Measurements from ENCODE around the gene TRAF7.
A peak's percentile ranks its signal among the peaks of the same experiment; 100 is the strongest.

TRAF7 gene

DNA sequence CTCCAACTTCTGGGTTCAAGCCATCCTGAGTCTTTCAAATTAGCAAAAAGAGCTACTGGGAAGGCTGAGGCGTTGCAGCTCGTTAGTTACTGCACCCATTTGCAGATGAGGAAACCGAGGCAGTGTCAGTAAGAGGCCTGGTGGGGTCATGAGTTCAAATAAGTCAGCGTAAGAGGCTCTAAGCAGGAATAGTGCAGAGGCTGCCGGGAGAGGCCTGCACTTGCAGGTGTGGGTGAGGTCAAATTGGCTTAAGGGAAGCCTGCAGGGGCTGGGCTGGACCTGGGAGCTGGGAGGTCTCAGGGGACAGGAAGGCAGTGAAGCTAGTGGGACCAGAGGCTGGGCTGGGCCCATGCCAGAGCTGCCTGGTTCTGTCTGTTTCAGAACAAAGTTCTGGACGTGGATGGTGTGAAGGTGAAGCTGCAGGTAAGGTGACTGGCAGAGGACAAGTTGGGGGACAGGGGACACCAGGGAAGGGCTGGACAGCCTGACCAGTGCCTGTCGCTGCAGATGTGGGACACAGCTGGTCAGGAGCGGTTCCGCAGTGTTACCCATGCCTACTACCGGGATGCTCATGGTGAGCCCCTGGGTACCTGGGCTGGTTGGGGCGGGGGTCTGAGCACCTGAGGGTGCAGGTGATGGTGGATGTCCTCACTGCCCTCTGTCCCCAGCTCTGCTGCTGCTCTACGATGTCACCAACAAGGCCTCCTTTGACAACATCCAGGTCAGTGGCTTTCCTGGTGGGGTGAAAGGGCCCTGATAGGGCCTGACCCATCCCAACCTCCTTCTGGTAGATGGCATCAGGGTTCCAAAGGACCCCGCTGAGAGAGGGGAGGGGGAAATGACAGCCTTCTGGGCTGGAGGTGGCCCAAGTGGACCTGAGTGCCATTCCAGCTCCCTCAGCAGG is 4.1 kb upstream of the TRAF7 start:
- Histone ChIP-seq H3K4me2 (ENCODE audit: low read length) (no peak overlapping the region), H3K4me1 (peaks cover 34% of the 10 kb centered on the region), H3K36me3 (ENCODE audit: control insufficient read depth, insufficient read depth, low read length) (no peaks in the 10 kb centered on the region), H3K9ac (no peak overlapping the region), H3K27me3 (ENCODE audit: control insufficient read depth, insufficient read depth, low read length) (no peaks in the 10 kb centered on the region), H3K4me3 (ENCODE audit: low read depth, low read length) (no peak overlapping the region), H3K27ac (no peak overlapping the region), H2AFZ (no peak overlapping the region), H3K9me3 (ENCODE audit: control insufficient read depth, low read length) (no peaks in the 10 kb centered on the region), H3K79me2 (peaks cover 39% of the 10 kb centered on the region)
- TF ChIP-seq, protein P1, sequence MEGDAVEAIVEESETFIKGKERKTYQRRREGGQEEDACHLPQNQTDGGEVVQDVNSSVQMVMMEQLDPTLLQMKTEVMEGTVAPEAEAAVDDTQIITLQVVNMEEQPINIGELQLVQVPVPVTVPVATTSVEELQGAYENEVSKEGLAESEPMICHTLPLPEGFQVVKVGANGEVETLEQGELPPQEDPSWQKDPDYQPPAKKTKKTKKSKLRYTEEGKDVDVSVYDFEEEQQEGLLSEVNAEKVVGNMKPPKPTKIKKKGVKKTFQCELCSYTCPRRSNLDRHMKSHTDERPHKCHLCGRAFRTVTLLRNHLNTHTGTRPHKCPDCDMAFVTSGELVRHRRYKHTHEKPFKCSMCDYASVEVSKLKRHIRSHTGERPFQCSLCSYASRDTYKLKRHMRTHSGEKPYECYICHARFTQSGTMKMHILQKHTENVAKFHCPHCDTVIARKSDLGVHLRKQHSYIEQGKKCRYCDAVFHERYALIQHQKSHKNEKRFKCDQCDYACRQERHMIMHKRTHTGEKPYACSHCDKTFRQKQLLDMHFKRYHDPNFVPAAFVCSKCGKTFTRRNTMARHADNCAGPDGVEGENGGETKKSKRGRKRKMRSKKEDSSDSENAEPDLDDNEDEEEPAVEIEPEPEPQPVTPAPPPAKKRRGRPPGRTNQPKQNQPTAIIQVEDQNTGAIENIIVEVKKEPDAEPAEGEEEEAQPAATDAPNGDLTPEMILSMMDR (IDR thresholded peaks at IDR 0.05): no peak

DNA sequence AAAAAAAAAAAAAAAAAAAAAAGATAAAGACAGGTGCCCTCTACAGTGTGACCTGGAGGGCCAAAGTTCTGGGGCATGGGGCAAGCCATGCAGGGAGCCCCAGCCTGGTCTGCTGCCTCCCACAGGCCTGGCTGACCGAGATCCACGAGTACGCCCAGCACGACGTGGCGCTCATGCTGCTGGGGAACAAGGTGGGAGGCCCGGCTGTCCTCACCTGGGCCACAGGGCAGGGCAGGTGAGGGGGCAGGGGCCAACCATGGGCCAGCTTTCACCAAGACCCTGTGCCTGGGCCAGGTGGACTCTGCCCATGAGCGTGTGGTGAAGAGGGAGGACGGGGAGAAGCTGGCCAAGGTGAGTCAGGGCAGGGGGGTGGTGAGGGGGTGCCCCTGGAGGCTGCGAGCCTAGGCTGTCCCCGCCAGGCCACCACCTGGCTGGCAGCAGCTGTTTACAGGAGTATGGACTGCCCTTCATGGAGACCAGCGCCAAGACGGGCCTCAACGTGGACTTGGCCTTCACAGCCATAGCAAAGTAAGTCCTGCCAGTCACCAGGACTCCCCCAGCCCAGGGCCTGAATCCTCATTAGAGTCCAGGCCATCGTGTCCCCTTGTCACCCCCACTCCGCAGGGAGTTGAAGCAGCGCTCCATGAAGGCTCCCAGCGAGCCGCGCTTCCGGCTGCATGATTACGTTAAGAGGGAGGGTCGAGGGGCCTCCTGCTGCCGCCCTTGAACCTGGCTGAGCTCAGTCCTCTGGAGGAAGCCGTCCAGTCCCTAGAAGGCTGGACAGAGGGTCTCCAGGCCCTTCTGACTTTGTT is 2.7 kb upstream of the TRAF7 start:
- Histone ChIP-seq H3K4me1 (peaks cover 29% of the 10 kb centered on the region), H3K9me3 (ENCODE audit: control insufficient read depth, low read length) (no peaks in the 10 kb centered on the region), H3K4me3 (ENCODE audit: low read depth, low read length) (peak overlapping the region; percentile 97), H3K79me2 (peaks cover 51% of the 10 kb centered on the region), H3K27ac (peak overlapping the region; percentile 78), H3K9ac (no peak overlapping the region), H3K27me3 (ENCODE audit: control insufficient read depth, insufficient read depth, low read length) (no peaks in the 10 kb centered on the region), H2AFZ (peak overlapping the region; percentile 5), H3K4me2 (ENCODE audit: low read length) (peak overlapping the region; percentile 87), H3K36me3 (ENCODE audit: control insufficient read depth, insufficient read depth, low read length) (no peaks in the 10 kb centered on the region)
- TF ChIP-seq, protein P1 (IDR thresholded peaks at IDR 0.05): no peak

DNA sequence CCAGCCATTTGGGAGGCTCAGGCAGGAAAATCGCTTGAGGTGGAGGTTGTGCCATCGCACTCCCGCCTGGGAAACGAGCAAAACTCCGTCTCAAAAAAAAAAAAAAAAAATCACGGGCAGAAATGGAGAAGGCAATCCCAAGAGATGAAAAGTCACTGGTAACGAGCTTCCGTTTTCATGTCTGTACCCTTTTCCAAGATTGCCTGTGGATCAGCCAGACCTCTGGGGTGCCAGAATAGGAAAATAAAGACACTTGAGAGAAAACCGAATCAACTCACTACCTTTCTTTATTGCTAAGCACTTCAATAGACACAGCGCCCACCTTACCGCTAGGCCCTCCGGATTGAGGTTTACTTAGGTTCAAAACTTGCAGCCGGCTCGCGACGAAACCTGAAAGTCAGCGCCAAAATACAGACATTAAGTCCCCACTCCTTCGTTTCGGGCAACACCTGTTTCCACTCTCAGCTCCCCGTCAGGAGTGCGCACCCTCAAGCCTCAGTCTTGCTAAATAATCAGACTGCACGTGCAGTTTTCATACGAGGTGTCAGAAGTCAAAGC is 970 bp upstream of the TRAF7 start:
- Histone ChIP-seq H3K27ac (peak overlapping the region; percentile 78), H3K36me3 (ENCODE audit: control insufficient read depth, insufficient read depth, low read length) (no peaks in the 10 kb centered on the region), H3K9me3 (ENCODE audit: control insufficient read depth, low read length) (no peaks in the 10 kb centered on the region), H3K27me3 (ENCODE audit: control insufficient read depth, insufficient read depth, low read length) (no peaks in the 10 kb centered on the region), H2AFZ (peak overlapping the region; percentile 23), H3K9ac (no peak overlapping the region), H3K79me2 (peaks cover 50% of the 10 kb centered on the region), H3K4me3 (ENCODE audit: low read depth, low read length) (peak overlapping the region; percentile 97), H3K4me2 (ENCODE audit: low read length) (peak overlapping the region; percentile 87), H3K4me1 (peaks cover 26% of the 10 kb centered on the region)
- TF ChIP-seq, protein P1 (IDR thresholded peaks at IDR 0.05): no peak

DNA sequence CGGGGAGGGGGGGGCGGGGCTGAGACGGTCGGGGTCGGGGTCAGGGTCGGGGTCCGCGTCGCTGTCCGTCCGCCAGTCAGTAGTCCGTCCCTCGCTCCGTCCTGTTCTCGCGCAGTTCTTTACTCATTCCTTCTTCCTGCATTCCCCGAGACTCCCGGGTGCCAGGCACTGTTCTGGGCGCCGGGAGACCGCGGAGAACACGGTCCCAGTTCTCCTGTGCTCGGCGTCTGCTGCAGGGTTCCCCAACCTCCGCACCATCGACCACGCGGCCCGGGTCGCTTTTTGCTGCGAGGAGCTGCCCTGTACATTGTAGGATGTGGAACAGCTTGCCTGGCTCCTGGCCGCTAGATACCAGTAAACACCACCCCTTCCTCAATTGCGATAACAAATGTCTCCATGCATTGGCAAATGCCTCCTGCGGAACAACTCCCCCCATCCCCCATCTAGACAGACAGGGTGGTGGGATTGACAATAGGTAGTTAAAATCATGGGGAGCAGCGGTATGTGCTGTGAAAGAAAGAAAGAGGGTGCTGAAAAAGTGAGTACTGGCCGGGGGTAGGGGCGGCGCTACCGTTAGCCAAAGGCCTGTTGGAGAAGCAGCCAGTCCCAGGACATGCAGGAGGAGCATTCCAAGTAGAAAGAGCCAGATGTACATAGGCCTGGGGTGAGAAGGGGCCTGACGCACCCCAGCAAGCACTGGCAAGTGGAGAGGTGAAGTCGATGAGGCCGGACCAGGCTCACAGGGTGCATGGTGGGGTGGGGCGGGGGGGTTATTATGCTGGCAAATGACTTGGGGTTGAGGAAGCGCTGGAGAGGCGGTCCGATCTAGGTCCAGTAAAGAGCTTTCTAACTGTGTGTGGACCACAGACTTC is 631 bp downstream of the TRAF7 start:
- Histone ChIP-seq H3K27me3 (ENCODE audit: control insufficient read depth, insufficient read depth, low read length) (no peaks in the 10 kb centered on the region), H3K4me2 (ENCODE audit: low read length) (peak overlapping the region; percentile 98), H3K79me2 (peaks cover 37% of the 10 kb centered on the region), H3K36me3 (ENCODE audit: control insufficient read depth, insufficient read depth, low read length) (no peaks in the 10 kb centered on the region), H3K4me3 (ENCODE audit: low read depth, low read length) (peak overlapping the region; percentile 77), H3K9ac (no peak overlapping the region), H3K27ac (no peak overlapping the region), H3K9me3 (ENCODE audit: control insufficient read depth, low read length) (no peaks in the 10 kb centered on the region), H3K4me1 (peaks cover 23% of the 10 kb centered on the region), H2AFZ (peak overlapping the region; percentile 25)
- TF ChIP-seq, protein P1 (IDR thresholded peaks at IDR 0.05): no peak
